HG02973 (cell line): ENCODE data around the gene FGD5.

Experiments used
- ATAC-seq: cut with Tn5 transposase; IDR thresholded peaks from one replicate; pipeline ENCODE4 v1.9.1; 2021; ENCODE audit warnings: moderate library complexity; ENCODE audit not compliant: unreplicated experiment

FGD5 gene

GRCh38 chr3:14874784-14875183 lies 56.0 kb downstream of the FGD5 start:
- ATAC-seq = no peak

GRCh38 chr3:14875411-14876175 lies 56.8 kb downstream of the FGD5 start:
- ATAC-seq = no peak

DNA sequence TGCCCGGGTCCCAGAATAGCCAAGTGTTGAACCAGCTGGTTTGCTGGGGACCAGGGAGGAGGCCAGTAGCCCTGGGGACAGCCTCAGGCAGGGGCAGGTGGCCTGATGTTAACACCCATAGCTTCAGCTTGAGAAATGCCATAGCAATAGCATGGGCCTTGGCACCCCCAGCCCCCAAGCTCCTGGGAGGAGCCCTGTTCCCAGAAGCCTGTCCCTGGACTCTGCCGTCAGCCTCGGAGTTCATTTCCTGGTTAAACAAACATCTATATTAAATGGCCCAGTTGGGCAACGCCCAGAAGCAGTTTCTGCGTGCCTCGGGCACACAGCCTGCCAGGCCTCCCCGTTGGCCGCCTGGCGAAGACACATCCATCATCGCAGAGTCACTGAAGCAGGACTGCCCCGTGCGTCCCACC lies 58.2 kb downstream of the FGD5 start:
- no peak for ATAC-seq

DNA sequence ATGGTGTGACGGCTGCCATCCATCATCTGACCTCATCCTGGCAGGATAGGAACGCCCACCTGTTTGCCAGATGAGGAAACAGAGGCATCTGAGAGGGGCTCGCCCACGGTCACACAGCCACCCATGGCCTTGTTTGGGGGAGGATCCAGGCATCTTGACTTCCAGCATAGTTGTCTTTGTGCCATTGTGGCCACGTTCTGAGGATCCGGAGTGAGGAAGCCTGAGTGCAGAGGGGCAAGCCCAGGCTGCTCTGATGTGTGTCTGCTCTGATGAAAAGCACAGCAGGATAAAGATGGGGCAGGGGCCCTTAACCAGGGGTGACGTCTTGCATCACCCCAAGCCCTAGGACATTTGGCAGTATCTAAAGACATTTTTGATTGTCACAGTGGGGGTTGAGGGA lies 58.7 kb downstream of the FGD5 start:
- ATAC-seq = no peak

GRCh38 chr3:14879211-14879874 lies 60.6 kb downstream of the FGD5 start:
- ATAC-seq = no peak

DNA sequence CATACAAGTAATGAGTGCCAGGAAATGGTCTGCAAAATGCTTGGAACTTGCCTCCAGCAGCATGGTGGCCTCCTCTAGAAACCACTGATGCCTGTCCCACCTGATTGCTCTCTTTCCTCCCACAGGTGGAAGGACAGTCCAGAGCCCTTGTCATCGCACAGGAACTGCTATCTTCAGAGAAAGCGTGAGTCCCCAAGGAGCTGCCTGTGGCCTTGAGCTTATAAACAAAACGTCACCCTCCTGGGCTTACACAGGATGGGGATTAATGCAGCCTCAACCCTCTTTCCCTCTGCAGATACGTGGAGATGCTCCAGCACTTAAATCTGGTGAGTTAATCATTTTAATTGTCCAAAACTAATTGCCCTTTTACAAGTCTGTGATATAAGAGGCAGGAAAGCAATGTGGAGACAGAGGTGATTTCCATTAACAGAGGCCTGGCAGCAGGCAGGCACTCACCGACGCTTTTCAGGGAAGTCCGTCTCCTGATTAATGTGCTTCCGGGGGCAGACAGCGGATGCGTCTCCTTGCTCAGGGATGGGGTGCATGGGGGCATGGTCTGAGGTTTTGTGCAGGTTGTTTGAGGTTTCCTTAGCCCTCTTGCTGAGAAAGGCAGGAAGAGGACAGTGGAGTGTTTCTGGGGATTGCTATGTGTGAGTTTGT lies 61.8 kb downstream of the FGD5 start:
- no peak for ATAC-seq

- no peak for ATAC-seq
Observed at GRCh38 chr3:14883226-14883625, 64.5 kb downstream of the FGD5 start.

GRCh38 chr3:14884665-14885064 lies 65.9 kb downstream of the FGD5 start:
- ATAC-seq = no peak

GRCh38 chr3:14885307-14885706 lies 66.5 kb downstream of the FGD5 start:
- no peak for ATAC-seq

- ATAC-seq = no peak
Observed at GRCh38 chr3:14886101-14886500, 67.3 kb downstream of the FGD5 start.

- ATAC-seq = no peak
Observed at GRCh38 chr3:14889205-14889604, 70.4 kb downstream of the FGD5 start.

DNA sequence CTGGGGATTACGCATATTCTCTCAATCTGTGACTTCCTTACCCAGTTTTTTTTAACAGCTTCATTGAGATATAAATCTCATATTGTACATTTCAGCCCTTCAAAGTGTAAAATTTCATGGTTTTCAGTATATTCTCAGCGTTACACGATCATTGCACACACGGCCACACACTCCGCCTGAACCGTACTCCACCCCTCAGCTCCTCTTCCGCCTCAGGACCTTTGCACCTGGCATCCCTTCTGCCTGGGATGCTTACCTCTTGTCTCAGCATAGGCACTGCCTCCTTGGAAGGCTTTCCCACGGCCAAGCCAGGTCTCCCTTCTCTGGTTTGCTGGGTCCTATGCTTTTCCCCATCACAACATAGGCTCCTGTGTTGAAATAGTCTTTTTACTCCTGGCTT lies 71.2 kb downstream of the FGD5 start:
- no peak for ATAC-seq

- ATAC-seq = no peak
Observed at GRCh38 chr3:14890476-14890875, 71.7 kb downstream of the FGD5 start.

DNA sequence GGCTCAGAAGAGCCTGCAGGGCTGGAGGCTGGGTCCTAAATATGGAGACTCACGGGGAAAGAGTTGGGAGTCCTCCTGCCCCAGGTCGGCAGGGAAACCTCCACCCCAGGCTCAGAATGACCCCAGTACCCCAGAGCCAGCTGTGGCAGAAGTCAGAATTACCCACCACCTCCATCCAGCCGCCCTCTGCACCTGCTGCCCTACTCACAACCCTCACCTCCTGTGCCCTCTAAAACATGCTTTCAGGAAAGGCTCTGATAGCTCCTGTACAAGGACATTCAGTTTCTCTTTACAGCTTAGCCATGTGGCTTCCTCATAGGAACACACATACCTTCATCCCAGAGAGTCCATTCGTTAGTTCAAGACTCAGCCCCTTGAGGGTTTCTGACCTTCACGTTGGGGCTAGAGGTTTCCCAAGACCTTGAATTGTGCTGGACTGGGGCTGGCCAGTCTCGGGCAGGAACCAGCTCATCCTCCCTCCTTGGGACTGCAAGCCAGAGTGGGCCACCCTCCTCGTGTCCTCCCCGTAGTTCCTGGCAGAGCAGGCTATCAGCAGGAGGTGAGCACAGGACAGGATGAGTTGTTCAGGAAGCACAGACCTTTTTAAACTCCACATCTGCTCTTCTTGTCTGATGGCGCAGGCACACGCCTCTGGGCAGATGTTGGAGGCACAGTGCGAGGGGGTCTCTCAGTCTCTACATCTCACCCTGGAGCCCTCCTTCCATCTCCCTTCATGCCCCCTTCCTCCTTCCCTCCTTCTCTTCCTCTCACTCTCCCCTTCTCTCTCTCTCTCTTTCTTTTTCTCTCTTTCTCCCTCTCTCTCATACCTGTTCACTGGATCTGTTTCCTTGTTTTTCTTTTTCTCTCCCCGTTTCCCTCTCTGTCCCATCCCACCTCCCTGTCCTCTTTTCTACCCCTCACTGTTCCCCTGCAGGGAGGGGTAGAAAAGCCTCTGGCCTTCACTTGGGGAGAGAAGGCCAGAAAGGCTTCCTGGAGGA lies 72.7 kb downstream of the FGD5 start:
- no peak for ATAC-seq

DNA sequence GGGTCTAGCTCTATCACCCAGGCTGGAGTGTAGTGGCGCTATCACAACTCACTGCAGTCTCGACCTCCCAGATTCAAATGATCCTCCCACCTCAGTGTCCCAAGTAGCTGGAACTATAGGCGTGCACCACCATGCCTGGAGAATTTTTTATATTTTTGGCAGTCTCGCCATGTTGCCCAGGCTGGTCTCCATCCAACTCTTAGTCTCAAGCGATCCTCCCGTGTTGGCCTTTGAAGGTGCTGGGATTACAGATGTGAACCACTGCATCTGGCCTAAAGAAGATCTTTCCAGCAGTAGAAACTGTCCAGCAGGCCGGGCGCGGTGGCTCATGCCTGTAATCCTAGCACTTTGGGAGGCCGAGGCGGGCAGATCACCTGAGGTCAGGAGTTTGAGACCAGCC lies 73.5 kb downstream of the FGD5 start:
- no peak for ATAC-seq

DNA sequence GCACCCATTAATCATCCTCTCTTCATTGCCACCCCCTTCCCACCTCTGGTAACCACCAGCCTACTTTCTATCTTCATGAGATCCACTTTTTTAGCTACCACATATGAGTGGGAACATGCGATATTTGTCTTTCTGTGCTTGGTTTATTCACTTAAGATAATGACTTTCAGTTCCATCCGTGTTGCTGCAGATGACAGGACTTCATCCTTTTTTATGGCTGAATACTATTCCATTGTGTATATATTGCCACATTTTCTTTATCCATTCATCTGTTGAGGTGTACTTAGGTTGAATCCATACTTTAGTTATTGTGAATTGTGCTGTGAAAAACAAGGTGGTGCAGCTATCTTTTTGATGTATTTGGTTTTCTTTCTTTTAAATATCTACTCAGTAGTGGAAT lies 75.3 kb downstream of the FGD5 start:
- no peak for ATAC-seq

DNA sequence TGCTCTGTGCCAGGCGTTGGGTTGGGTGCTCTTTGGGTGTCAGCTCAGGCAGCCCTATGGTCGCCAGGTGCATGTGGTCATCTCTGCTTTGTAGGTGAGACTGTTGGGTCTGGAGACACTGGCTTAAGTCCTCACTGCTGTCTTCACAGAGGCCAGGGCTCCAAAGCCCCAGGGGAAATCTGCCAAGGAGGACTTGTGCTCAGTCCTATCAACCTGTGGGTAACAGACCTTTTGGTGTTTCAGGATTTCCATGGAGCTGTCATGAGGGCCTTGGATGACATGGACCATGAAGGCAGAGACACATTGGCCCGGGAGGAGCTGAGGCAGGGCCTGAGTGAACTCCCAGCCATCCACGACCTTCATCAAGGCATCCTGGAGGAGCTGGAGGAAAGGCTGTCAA lies 78.5 kb downstream of the FGD5 start:
- no peak for ATAC-seq

DNA sequence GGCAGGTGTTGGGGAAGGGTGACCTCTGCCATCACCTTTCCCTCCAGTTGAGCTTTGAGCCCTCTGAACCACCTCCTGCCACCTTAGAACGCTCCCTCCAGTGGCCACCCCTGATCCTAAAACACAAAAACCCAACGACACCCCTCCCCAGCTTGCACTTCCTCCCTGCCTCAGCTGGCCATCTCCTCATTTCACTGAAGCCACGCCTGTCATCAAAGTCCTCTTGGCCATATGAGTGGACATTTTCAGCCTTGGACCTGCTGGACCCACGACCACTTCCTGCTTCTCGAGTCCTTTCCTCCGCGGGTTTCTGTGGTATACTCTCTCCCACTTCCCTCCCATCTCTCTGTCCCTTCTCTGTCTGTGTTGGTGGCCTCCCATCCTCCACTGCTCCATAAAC lies 80.2 kb downstream of the FGD5 start:
- no peak for ATAC-seq

DNA sequence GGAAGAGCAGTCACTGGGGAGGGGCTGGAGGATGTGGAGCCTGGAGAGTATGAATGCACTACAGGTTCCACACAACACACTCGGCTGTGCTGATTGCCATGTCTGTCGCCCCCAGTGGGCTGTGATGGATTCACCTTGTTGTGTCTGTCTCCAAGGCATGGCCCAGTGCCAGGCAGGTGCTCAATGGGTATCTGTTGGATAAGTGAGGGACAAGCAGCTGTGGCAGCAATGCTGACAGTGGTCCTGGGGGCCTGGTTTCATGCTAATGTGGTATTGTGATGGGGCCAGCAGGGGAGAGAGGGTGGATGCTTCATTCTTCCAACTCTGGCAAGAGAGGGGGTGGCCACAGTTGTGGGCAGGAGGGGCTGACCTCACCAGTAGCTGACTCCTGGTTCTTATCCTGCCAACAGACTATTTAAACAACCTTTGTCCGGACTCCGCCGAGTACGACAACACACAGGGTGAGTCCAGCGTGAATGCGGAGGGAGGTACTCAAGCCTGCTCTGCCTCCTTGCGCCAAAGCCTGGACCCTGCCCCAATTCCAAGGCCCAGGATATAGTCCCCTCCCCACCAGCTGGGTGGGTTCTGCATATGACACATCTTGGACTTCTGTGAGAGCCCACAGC lies 81.3 kb downstream of the FGD5 start:
- ATAC-seq = no peak
